Mesendoderm (in vitro differentiated cells): ENCODE measurements around the gene WDR46.

ENCODE experiments used
- DNase-seq: peaks from one replicate; pipeline ENCODE4 v3.0.0; 2013
- H2AK5ac ChIP-seq: 2 replicates; pipeline ENCODE4 v1.6.1; 2013; ENCODE audit warnings: low read length, inconsistent platforms
- H2BK120ac ChIP-seq: 2 replicates; pipeline ENCODE4 v1.6.1; 2013; ENCODE audit warnings: low read depth, mild to moderate bottlenecking, low read length, moderate library complexity, mixed read lengths
- H2BK15ac ChIP-seq: replicated peaks from 2 replicates; pipeline ENCODE4 v1.6.1; 2013; ENCODE audit warnings: low read depth, mild to moderate bottlenecking, moderate library complexity
- H2BK5ac ChIP-seq: 2 replicates; pipeline ENCODE4 v1.6.1; 2013; ENCODE audit warnings: low read length, inconsistent platforms
- H3K18ac ChIP-seq: 2 replicates; pipeline ENCODE4 v1.6.1; 2013; ENCODE audit warnings: mild to moderate bottlenecking, low read length, mixed read lengths
- H3K23ac ChIP-seq: one replicate; pipeline ENCODE4 v1.6.1; 2013; ENCODE audit warnings: low read length
- H3K27ac ChIP-seq: 2 replicates; pipeline ENCODE4 v1.5.1; 2013; ENCODE audit warnings: low read depth, mild to moderate bottlenecking, inconsistent platforms, low read length, moderate library complexity
- H3K27me3 ChIP-seq: 2 replicates; pipeline ENCODE4 v1.6.1; 2013; ENCODE audit warnings: low read length, control low read depth, mild to moderate bottlenecking, inconsistent platforms; ENCODE audit not compliant: insufficient read depth, poor library complexity
- H3K36me3 ChIP-seq: 2 replicates; pipeline ENCODE4 v1.6.1; 2013; ENCODE audit warnings: low read length, inconsistent platforms; ENCODE audit not compliant: control insufficient read depth, insufficient read depth
- H3K4ac ChIP-seq: one replicate; pipeline ENCODE4 v1.6.1; 2013; ENCODE audit warnings: low read depth, mild to moderate bottlenecking, low read length, moderate library complexity
- H3K4me1 ChIP-seq: 2 replicates; pipeline ENCODE4 v1.6.1; 2013; ENCODE audit warnings: low read depth, low read length, inconsistent platforms; ENCODE audit not compliant: control insufficient read depth
- H3K4me2 ChIP-seq: 2 replicates; pipeline ENCODE4 v1.6.1; 2013; ENCODE audit warnings: low read length
- H3K4me3 ChIP-seq: 2 replicates; pipeline ENCODE4 v1.5.1; 2013; ENCODE audit warnings: mild to moderate bottlenecking, low read length
- H3K56ac ChIP-seq: one replicate; pipeline ENCODE4 v1.6.1; 2013; ENCODE audit warnings: low read length
- H3K79me1 ChIP-seq: 2 replicates; pipeline ENCODE4 v1.6.1; 2013; ENCODE audit warnings: low read length, inconsistent platforms
- H3K79me2 ChIP-seq: 2 replicates; pipeline ENCODE4 v1.6.1; 2013; ENCODE audit warnings: mild to moderate bottlenecking, low read length; ENCODE audit not compliant: control insufficient read depth, insufficient read depth
- H3K9ac ChIP-seq: 2 replicates; pipeline ENCODE4 v1.6.1; 2013; ENCODE audit warnings: low read length, inconsistent platforms
- H4K5ac ChIP-seq: one replicate; pipeline ENCODE4 v1.6.1; 2013; ENCODE audit warnings: low read length
- H4K8ac ChIP-seq: one replicate; pipeline ENCODE4 v1.6.1; 2013; ENCODE audit warnings: low read depth, mild to moderate bottlenecking, control low read depth, low read length, moderate library complexity
- WGBS: extraction: QIAGEN DNeasy Blood & Tissue Kit; methylation state at CpG from one replicate; pipeline ENCODE4 v1.1.7; 2013; ENCODE audit warnings: low lambda C conversion rate, missing lambda C conversion rate; ENCODE audit not compliant: insufficient coverage; ENCODE audit errors: extremely low coverage; 5-methylcytosine and 5-hydroxymethylcytosine counted together

Gene WDR46

GRCh38 chr6:33294086-33294823, 5.2 kb upstream of the WDR46 start:
- H3K79me1 ChIP-seq, result peaks cover 18% of the 10 kb centered on the region
- peaks cover 2% of the 10 kb centered on the region for H3K36me3 ChIP-seq
- H3K79me2 ChIP-seq, result peaks cover 13% of the 10 kb centered on the region
- no peaks in the 10 kb centered on the region for H3K4me1 ChIP-seq
- H3K4ac ChIP-seq, result no peak overlapping the region
- H3K4me3 ChIP-seq, result no peak overlapping the region
- WGBS, result no CpG with 5 or more reads among the region's 10 CpGs
- H2AK5ac ChIP-seq, result no peak overlapping the region
- no peak overlapping the region for H3K9ac ChIP-seq
- H2BK5ac ChIP-seq, result no peak overlapping the region
- no peaks in the 10 kb centered on the region for H3K27me3 ChIP-seq
- no peak overlapping the region for H3K27ac ChIP-seq
- no peak overlapping the region for H2BK120ac ChIP-seq
- no peak overlapping the region for H4K5ac ChIP-seq
- no peak overlapping the region for H4K8ac ChIP-seq
- H3K23ac ChIP-seq, result no peak overlapping the region
- no peak for DNase-seq
- no peak overlapping the region for H3K56ac ChIP-seq
- H3K18ac ChIP-seq, result no peak overlapping the region
- no peak overlapping the region for H2BK15ac ChIP-seq
- H3K4me2 ChIP-seq, result no peak overlapping the region

GRCh38 chr6:33292996-33293682, 4.1 kb upstream of the WDR46 start:
- no peaks in the 10 kb centered on the region for H3K27me3 ChIP-seq
- WGBS, result no CpG with 5 or more reads among the region's 16 CpGs
- H3K27ac ChIP-seq, result no peak overlapping the region
- H2BK5ac ChIP-seq, result no peak overlapping the region
- no peak overlapping the region for H3K9ac ChIP-seq
- no peak overlapping the region for H4K8ac ChIP-seq
- H4K5ac ChIP-seq, result no peak overlapping the region
- no peak overlapping the region for H2BK15ac ChIP-seq
- H3K79me2 ChIP-seq, result peaks cover 20% of the 10 kb centered on the region
- H3K56ac ChIP-seq, result no peak overlapping the region
- peaks cover 2% of the 10 kb centered on the region for H3K36me3 ChIP-seq
- no peak overlapping the region for H3K18ac ChIP-seq
- H3K4me3 ChIP-seq, result no peak overlapping the region
- no peak for DNase-seq
- no peak overlapping the region for H3K4ac ChIP-seq
- no peak overlapping the region for H2BK120ac ChIP-seq
- no peak overlapping the region for H2AK5ac ChIP-seq
- no peaks in the 10 kb centered on the region for H3K4me1 ChIP-seq
- H3K4me2 ChIP-seq, result no peak overlapping the region
- H3K79me1 ChIP-seq, result peaks cover 21% of the 10 kb centered on the region
- H3K23ac ChIP-seq, result no peak overlapping the region

GRCh38 chr6:33290459-33290858, 1.4 kb upstream of the WDR46 start:
- H3K23ac ChIP-seq, result no peak overlapping the region
- H2BK120ac ChIP-seq, result no peak overlapping the region
- no peak overlapping the region for H4K8ac ChIP-seq
- H3K4me1 ChIP-seq, result no peaks in the 10 kb centered on the region
- H3K4me2 ChIP-seq, result peak overlapping the region; percentile 87
- H4K5ac ChIP-seq, result no peak overlapping the region
- H2BK15ac ChIP-seq, result no peak overlapping the region
- no peak overlapping the region for H3K4me3 ChIP-seq
- H3K27me3 ChIP-seq, result no peaks in the 10 kb centered on the region
- H3K27ac ChIP-seq, result no peak overlapping the region
- H3K9ac ChIP-seq, result peak overlapping the region; percentile 85
- WGBS, result no CpG with 5 or more reads among the region's 7 CpGs
- H3K79me2 ChIP-seq, result peaks cover 19% of the 10 kb centered on the region
- peaks cover 22% of the 10 kb centered on the region for H3K79me1 ChIP-seq
- H3K18ac ChIP-seq, result no peak overlapping the region
- H3K36me3 ChIP-seq, result peaks cover 3% of the 10 kb centered on the region
- no peak overlapping the region for H2BK5ac ChIP-seq
- peak overlapping the region; percentile 90 for H3K56ac ChIP-seq
- no peak overlapping the region for H3K4ac ChIP-seq
- no peak overlapping the region for H2AK5ac ChIP-seq
- no peak for DNase-seq

GRCh38 chr6:33289784-33290315, 811 bp upstream of the WDR46 start:
- no peak overlapping the region for H4K5ac ChIP-seq
- no peak overlapping the region for H4K8ac ChIP-seq
- peaks cover 19% of the 10 kb centered on the region for H3K79me2 ChIP-seq
- H3K27ac ChIP-seq, result no peak overlapping the region
- H3K27me3 ChIP-seq, result no peaks in the 10 kb centered on the region
- peak overlapping the region; percentile 81 for H3K4ac ChIP-seq
- no peak for DNase-seq
- WGBS, result no CpG with 5 or more reads among the region's 14 CpGs
- H3K36me3 ChIP-seq, result peaks cover 3% of the 10 kb centered on the region
- no peak overlapping the region for H3K23ac ChIP-seq
- H2AK5ac ChIP-seq, result no peak overlapping the region
- no peak overlapping the region for H2BK120ac ChIP-seq
- peak overlapping the region; percentile 81 for H3K4me3 ChIP-seq
- H3K4me2 ChIP-seq, result peak overlapping the region; percentile 87
- H3K4me1 ChIP-seq, result no peaks in the 10 kb centered on the region
- H3K79me1 ChIP-seq, result peaks cover 22% of the 10 kb centered on the region
- no peak overlapping the region for H2BK15ac ChIP-seq
- peak overlapping the region; percentile 85 for H3K9ac ChIP-seq
- no peak overlapping the region for H3K18ac ChIP-seq
- H2BK5ac ChIP-seq, result no peak overlapping the region
- H3K56ac ChIP-seq, result peak overlapping the region; percentile 90

GRCh38 chr6:33288141-33288920, 708 bp downstream of the WDR46 start:
- Histone ChIP-seq H3K79me2 (peaks cover 19% of the 10 kb centered on the region), H2AK5ac (no peak overlapping the region), H2BK5ac (no peak overlapping the region), H3K56ac (peak overlapping the region; percentile 86), H3K23ac (no peak overlapping the region), H3K4me2 (peak overlapping the region; percentile 75), H3K4me3 (peak overlapping the region; percentile 88), H3K18ac (no peak overlapping the region), H3K27me3 (no peaks in the 10 kb centered on the region), H4K8ac (no peak overlapping the region), H3K36me3 (peaks cover 8% of the 10 kb centered on the region), H3K4ac (no peak overlapping the region), H2BK15ac (no peak overlapping the region), H3K27ac (no peak overlapping the region), H4K5ac (no peak overlapping the region), H3K79me1 (peaks cover 22% of the 10 kb centered on the region), H3K4me1 (no peaks in the 10 kb centered on the region), H2BK120ac (no peak overlapping the region), H3K9ac (peak overlapping the region; percentile 83)
- DNase-seq, result no peak
- no CpG with 5 or more reads among the region's 21 CpGs for WGBS
